IMR-90 (cell line): ENCODE measurements around the gene RWDD1. TPM values are rescaled to one million over a fixed set of nuclear protein-coding genes. Genes with fewer than 3 reads are reported as not detected.

ENCODE experiments used
- ATAC-seq: fragments of 200-7000 bp; cut with Tn5 transposase; 2 replicates; pipeline ENCODE4 v1.9.1; 2020; ENCODE audit warnings: low read depth, mild to moderate bottlenecking, moderate library complexity
- BruUV-seq: library from RNA; stranded (reverse); fragments of 400-500 nt; replicated peaks from 2 replicates; lab custom pipeline; 2021; lab: Mats Ljungman, UMichigan
- CTCF ChIA-PET: fragments of 300-600 bp; formaldehyde crosslinking; extraction: SDS; loops from one replicate; lab custom pipeline; 2021; ENCODE audit warnings: antibody characterized with exemption; lab: Yijun Ruan, JAX
- POLR2A ChIA-PET: fragments of 300-600 bp; sonication (Branson Sonifier 250); formaldehyde crosslinking; loops from one replicate; lab custom pipeline; 2022; ENCODE audit warnings: antibody characterized with exemption; ENCODE audit not compliant: unreplicated experiment; lab: Charles Lee
- DNase-seq: peaks from one replicate; pipeline ENCODE4 v3.0.0; 2013
- H2AFZ ChIP-seq: replicated peaks from 2 replicates; pipeline ENCODE3; 2013; ENCODE audit warnings: low read length, mild to moderate bottlenecking; ENCODE audit not compliant: poor library complexity
- H2AK5ac ChIP-seq: 2 replicates; pipeline ENCODE4 v1.6.1; 2013; ENCODE audit warnings: low read depth, low read length, inconsistent platforms
- H2AK9ac ChIP-seq: replicated peaks from 2 replicates; pipeline ENCODE3; 2013; ENCODE audit warnings: mild to moderate bottlenecking, low read depth, low read length, moderate library complexity; ENCODE audit not compliant: poor library complexity
- H2BK120ac ChIP-seq: 2 replicates; pipeline ENCODE4 v1.6.1; 2013; ENCODE audit warnings: low read depth, low read length, inconsistent platforms
- H2BK15ac ChIP-seq: 3 replicates; pipeline ENCODE4 v1.6.1; 2013; ENCODE audit warnings: low read depth, low read length, inconsistent platforms
- H2BK20ac ChIP-seq: 2 replicates; pipeline ENCODE4 v1.6.1; 2013; ENCODE audit warnings: low read depth, mild to moderate bottlenecking, inconsistent platforms, low read length, moderate library complexity
- H2BK5ac ChIP-seq: 2 replicates; pipeline ENCODE4 v1.6.1; 2013; ENCODE audit warnings: mild to moderate bottlenecking, low read depth, low read length, inconsistent platforms; ENCODE audit not compliant: poor library complexity, severe bottlenecking
- H3K14ac ChIP-seq: replicated peaks from 2 replicates; pipeline ENCODE4 v1.6.1; 2013; ENCODE audit warnings: low read depth, low read length, inconsistent platforms
- H3K18ac ChIP-seq: 2 replicates; pipeline ENCODE4 v1.6.1; 2013; ENCODE audit warnings: low read depth, low read length, control low read depth
- H3K23ac ChIP-seq: 2 replicates; pipeline ENCODE4 v1.6.1; 2013; ENCODE audit warnings: low read depth, low read length, inconsistent platforms
- H3K27ac ChIP-seq: 2 replicates; pipeline ENCODE4 v1.5.1; 2013; ENCODE audit warnings: mild to moderate bottlenecking, control low read depth, low read length; ENCODE audit not compliant: insufficient read depth
- H3K27me3 ChIP-seq: 2 replicates; pipeline ENCODE4 v1.6.1; 2013; ENCODE audit warnings: low read length; ENCODE audit not compliant: control insufficient read depth, insufficient read depth
- H3K36me3 ChIP-seq: 2 replicates; pipeline ENCODE4 v1.6.1; 2013; ENCODE audit warnings: low read length, mixed read lengths; ENCODE audit not compliant: control insufficient read depth, insufficient read depth
- H3K4ac ChIP-seq: 2 replicates; pipeline ENCODE4 v1.6.1; 2013; ENCODE audit warnings: low read depth, low read length, inconsistent platforms
- H3K4me1 ChIP-seq: 2 replicates; pipeline ENCODE4 v1.6.1; 2013; ENCODE audit warnings: low read length, mixed read lengths; ENCODE audit not compliant: control insufficient read depth, insufficient read depth
- H3K4me2 ChIP-seq: 2 replicates; pipeline ENCODE4 v1.6.1; 2013; ENCODE audit warnings: low read depth, mild to moderate bottlenecking, control low read depth, low read length, moderate library complexity
- H3K4me3 ChIP-seq: 2 replicates; pipeline ENCODE4 v1.5.1; 2013; ENCODE audit warnings: low read depth, mild to moderate bottlenecking, control low read depth, low read length, moderate library complexity; ENCODE audit not compliant: insufficient read depth
- H3K56ac ChIP-seq: 2 replicates; pipeline ENCODE4 v1.6.1; 2013; ENCODE audit warnings: low read length, inconsistent platforms; ENCODE audit not compliant: insufficient read depth; ENCODE audit errors: extremely low read depth
- H3K79me1 ChIP-seq, 2 experiments: 2 replicates each; pipeline ENCODE4 v1.6.1; 2013; ENCODE audit warnings: low read length in 2 of 2, inconsistent platforms in 1 of 2, low read depth in 1 of 2
- H3K9ac ChIP-seq: 2 replicates; pipeline ENCODE4 v1.6.1; 2013; ENCODE audit warnings: low read depth, low read length, control low read depth
- H3K9me1 ChIP-seq: 2 replicates; pipeline ENCODE4 v1.6.1; 2013; ENCODE audit warnings: low read length, inconsistent platforms; ENCODE audit not compliant: insufficient read depth
- H3K9me3 ChIP-seq: 2 replicates; pipeline ENCODE4 v1.6.1; 2013; ENCODE audit warnings: low read length; ENCODE audit not compliant: control insufficient read depth, insufficient read depth
- H4K20me1 ChIP-seq: 2 replicates; pipeline ENCODE4 v1.6.1; 2013; ENCODE audit warnings: low read length, inconsistent platforms; ENCODE audit not compliant: insufficient read depth
- H4K5ac ChIP-seq: 2 replicates; pipeline ENCODE4 v1.6.1; 2013; ENCODE audit warnings: mild to moderate bottlenecking, low read depth, low read length, control low read depth
- H4K8ac ChIP-seq, 2 experiments: 2 replicates each; pipeline ENCODE4 v1.6.1; 2013; ENCODE audit warnings: low read depth in 2 of 2, low read length in 2 of 2, control low read depth in 1 of 2, inconsistent platforms in 1 of 2
- H4K91ac ChIP-seq: 2 replicates; pipeline ENCODE4 v1.6.1; 2013; ENCODE audit warnings: low read depth, low read length, inconsistent platforms; ENCODE audit not compliant: insufficient read depth
- BHLHE40 ChIP-seq: fragments of 150-350 bp; IDR thresholded peaks from 2 replicates; pipeline ENCODE4 v1.6.1; 2016; ENCODE audit warnings: mild to moderate bottlenecking, low read depth, low read length
- CEBPB ChIP-seq: IDR thresholded peaks from 2 replicates; pipeline ENCODE4 v1.6.1; 2012; ENCODE audit warnings: low read depth, low read length, improper control_type of control experiment
- CHD1 ChIP-seq: IDR thresholded peaks from 2 replicates; pipeline ENCODE4 v1.6.1; 2012; ENCODE audit warnings: low read depth, low read length, improper control_type of control experiment
- ELK1 ChIP-seq: fragments of 150-350 bp; IDR thresholded peaks from 2 replicates; pipeline ENCODE4 v1.6.1; 2016; ENCODE audit warnings: low read depth, mild to moderate bottlenecking, low read length, moderate library complexity, borderline replicate concordance
- FOS ChIP-seq: fragments of 150-350 bp; IDR thresholded peaks from 2 replicates; pipeline ENCODE4 v1.6.1; 2016; ENCODE audit warnings: low read depth, low read length
- MAFK ChIP-seq: IDR thresholded peaks from 2 replicates; pipeline ENCODE4 v1.6.1; 2012; ENCODE audit warnings: low read depth, low read length, improper control_type of control experiment
- MAZ ChIP-seq: IDR thresholded peaks from 2 replicates; pipeline ENCODE4 v1.6.1; 2012; ENCODE audit warnings: low read depth, mild to moderate bottlenecking, low read length, improper control_type of control experiment, moderate library complexity, borderline replicate concordance
- POLR2A ChIP-seq: IDR thresholded peaks from 2 replicates; pipeline ENCODE4 v1.6.1; 2012; ENCODE audit warnings: mild to moderate bottlenecking, low read depth, low read length
- RAD21 ChIP-seq: IDR thresholded peaks from 2 replicates; pipeline ENCODE4 v1.6.1; 2012; ENCODE audit warnings: low read length, improper control_type of control experiment
- RCOR1 ChIP-seq: IDR thresholded peaks from 2 replicates; pipeline ENCODE4 v1.6.1; 2012; ENCODE audit warnings: mild to moderate bottlenecking, low read length, improper control_type of control experiment; ENCODE audit not compliant: insufficient replicate concordance
- RFX5 ChIP-seq: IDR thresholded peaks from 2 replicates; pipeline ENCODE4 v1.8.0; 2012; ENCODE audit warnings: low read depth, mild to moderate bottlenecking, low read length, moderate library complexity
- SMC3 ChIP-seq: fragments of 150-350 bp; IDR thresholded peaks from 2 replicates; pipeline ENCODE4 v1.6.1; 2016; ENCODE audit warnings: low read depth, mild to moderate bottlenecking, antibody characterized with exemption, low read length, moderate library complexity
- USF2 ChIP-seq: fragments of 150-350 bp; IDR thresholded peaks from 2 replicates; pipeline ENCODE4 v1.6.1; 2017; ENCODE audit warnings: mild to moderate bottlenecking, antibody characterized with exemption, low read length, low read depth
- WGBS, 2 experiments: methylation state at CpG; one replicate each; pipeline versions ENCODE4 v1.1.5 to v1.1.7; 2013; ENCODE audit warnings: missing lambda C conversion rate in 2 of 2; ENCODE audit not compliant: insufficient read length in 1 of 2; ENCODE audit errors: extremely low coverage in 2 of 2; 5-methylcytosine and 5-hydroxymethylcytosine counted together
- dilution Hi-C: fragments of 300-500 bp; cut with HindIII; formaldehyde crosslinking; loops from one replicate; pipeline ENCODE4 v1.14.3; 2018; ENCODE audit warnings: low sequenced_read_pairs; ENCODE audit not compliant: unreplicated experiment
- in situ Hi-C: fragments of 300-500 bp; cut with MboI; formaldehyde crosslinking; loops from 3 replicates; pipeline ENCODE4 v1.14.3; 2019; ENCODE audit warnings: low sequenced_read_pairs, inconsistent platforms, mixed read lengths
- intact Hi-C: fragments of 100-400 bp; cut with micrococcal nuclease; formaldehyde crosslinking; loops from 2 replicates; pipeline ENCODE4 v1.10.0; 2022
- polyA plus RNA-seq, 3 experiments: library from polyadenylated mRNA; depleted of rRNA; stranded (reverse); fragments of >200 nt; gene quantifications; 2 replicates each; pipeline ENCODE4 v1.2.3, GENCODE V29; 2012; ENCODE audit warnings: low replicate concordance in 1 of 3
- total RNA-seq: library from RNA; depleted of rRNA; stranded (reverse); fragments of >200 nt; gene quantifications from 2 replicates; pipeline ENCODE4 v1.2.3, GENCODE V29; 2012

The RWDD1 gene
- total and polyA plus RNA-seq, 2 of the 4 experiments (the other 2 are of a cell fraction), result 23.6 to 92.8 TPM

GRCh38 chr6:116625872-116626271 is 54.6 kb downstream of the RWDD1 start:
- no peaks in the 10 kb centered on the region for H3K79me1 ChIP-seq
- H3K27me3 ChIP-seq, result no peaks in the 10 kb centered on the region
- H3K27ac ChIP-seq, result no peak overlapping the region
- H3K14ac ChIP-seq, result no peak overlapping the region
- ATAC-seq, result no peak
- H4K5ac ChIP-seq, result no peak overlapping the region
- H3K9me3 ChIP-seq, result no peaks in the 10 kb centered on the region
- no TSS peak for BruUV-seq
- H2AK5ac ChIP-seq, result no peak overlapping the region
- in situ Hi-C loops, result no loop called here
- no peak overlapping the region for H2AK9ac ChIP-seq
- no peak overlapping the region for H3K9ac ChIP-seq
- intact Hi-C loops, result no loop called here
- no peak overlapping the region for H3K56ac ChIP-seq
- H4K91ac ChIP-seq, result no peak overlapping the region
- CTCF ChIA-PET, result no interaction called here
- H3K4me1 ChIP-seq, result no peaks in the 10 kb centered on the region
- POLR2A ChIA-PET, result no interaction called here
- no peak overlapping the region for H2BK20ac ChIP-seq
- H3K9me1 ChIP-seq, result no peaks in the 10 kb centered on the region
- WGBS, 2 experiments, result no CpG with 5 or more reads among the region's 3 CpGs
- no peak overlapping the region for H2BK120ac ChIP-seq
- H2BK5ac ChIP-seq, result no peak overlapping the region
- dilution Hi-C loops, result no loop called here
- no peak overlapping the region for H3K18ac ChIP-seq
- no peak overlapping the region for H3K4me3 ChIP-seq
- H4K20me1 ChIP-seq, result no peaks in the 10 kb centered on the region
- H3K23ac ChIP-seq, result no peak overlapping the region
- no peak for TF ChIP-seq FOS
- TF ChIP-seq MAFK, result no peak
- TF ChIP-seq CHD1, result no peak
- TF ChIP-seq RFX5, result no peak
- TF ChIP-seq USF2, result no peak
- no peak for TF ChIP-seq SMC3
- no peak for TF ChIP-seq ELK1
- no peak for TF ChIP-seq MAZ
- TF ChIP-seq CEBPB, result no peak
- TF ChIP-seq RCOR1, result no peak
- no peak for TF ChIP-seq BHLHE40
- TF ChIP-seq POLR2A, result no peak
- TF ChIP-seq RAD21, result no peak
- no peak overlapping the region for H3K4ac ChIP-seq
- H2AFZ ChIP-seq, result no peak overlapping the region
- H3K4me2 ChIP-seq, result no peak overlapping the region
- H3K36me3 ChIP-seq, result no peaks in the 10 kb centered on the region
- H2BK15ac ChIP-seq, result no peak overlapping the region
- DNase-seq, result no peak
- H4K8ac ChIP-seq, result no peak overlapping the region
